Stimulated activated CD4-positive, alpha-beta T cell treated with anti-CD3 and anti-CD28 coated beads, Interleukin-12 subunit alpha, Interleukin-12 subunit beta, amount 100 ng/mL, for 24 hours (primary cell): ENCODE measurements around the gene TMC5.
"Not testable (repeated sequence)": the region's sequence is repeated elsewhere in the genome, so short reads cannot be mapped to it uniquely, and the experiment has no call there.

ENCODE experiments used
- DNase-seq, 2 experiments: peaks; one replicate each; pipeline ENCODE4 v3.0.0-alpha.2; 2020; ENCODE audit warnings: low read depth in 2 of 2

TMC5 gene

GRCh38 chr16:19406891-19407491 lies 10.7 kb upstream of the TMC5 start:
- no peak for DNase-seq

DNA sequence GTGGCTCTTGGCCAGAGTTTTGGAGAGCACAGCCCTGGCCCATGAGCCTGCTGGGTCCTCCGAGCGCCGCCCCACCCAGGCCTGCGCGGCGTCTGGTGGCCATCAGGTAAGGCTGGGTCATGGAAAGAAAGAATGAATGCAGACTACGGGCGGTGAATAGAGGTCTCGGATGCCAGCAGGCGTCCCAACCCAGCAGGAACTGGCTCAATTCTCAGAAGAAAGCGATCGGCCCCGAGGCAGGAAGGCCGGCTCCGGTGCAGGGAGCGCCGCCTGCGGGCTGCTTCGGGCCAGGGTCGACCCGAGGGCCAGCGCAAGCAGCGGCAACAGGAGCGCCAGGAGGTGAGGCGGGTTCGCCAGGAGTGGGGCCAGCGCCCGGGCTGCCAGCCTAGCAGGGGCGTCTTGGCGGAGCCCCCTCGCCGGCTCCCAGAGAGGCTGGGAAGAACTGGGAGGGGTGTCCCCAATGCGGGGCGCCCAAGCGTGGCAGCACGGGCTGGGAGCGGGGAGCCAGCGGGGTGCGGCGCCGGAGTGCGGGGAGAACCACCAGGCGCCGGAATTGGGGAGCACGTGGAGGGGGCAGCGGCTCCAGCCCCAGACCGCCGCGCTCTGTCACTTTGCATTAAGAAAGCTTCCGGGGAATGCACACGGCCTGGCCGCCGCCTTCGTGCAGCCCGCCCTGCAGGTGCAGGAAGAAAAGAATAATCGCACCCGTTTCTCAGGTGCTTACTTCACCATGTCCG lies 7.1 kb upstream of the TMC5 start:
- DNase-seq: no peak

DNA sequence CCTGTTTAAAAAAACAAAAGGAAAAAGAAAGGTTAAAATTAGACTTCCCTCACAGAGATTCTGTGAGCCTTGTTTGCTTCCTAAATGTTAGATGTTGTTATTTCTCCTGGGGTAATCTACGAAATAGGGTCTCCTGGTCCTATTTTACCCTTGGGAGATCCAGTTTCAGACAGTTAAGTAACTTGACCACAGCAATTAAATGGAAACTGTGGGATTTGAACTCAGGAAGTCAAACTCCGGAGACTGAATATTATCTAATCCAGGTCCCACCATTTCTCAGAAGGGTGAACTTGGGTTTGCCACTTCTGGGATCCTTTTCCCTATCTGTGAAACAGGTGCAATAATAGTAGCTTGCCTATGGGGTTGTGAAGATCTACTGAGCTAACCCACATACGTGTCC lies 6.4 kb upstream of the TMC5 start:
- no peak for DNase-seq

DNA sequence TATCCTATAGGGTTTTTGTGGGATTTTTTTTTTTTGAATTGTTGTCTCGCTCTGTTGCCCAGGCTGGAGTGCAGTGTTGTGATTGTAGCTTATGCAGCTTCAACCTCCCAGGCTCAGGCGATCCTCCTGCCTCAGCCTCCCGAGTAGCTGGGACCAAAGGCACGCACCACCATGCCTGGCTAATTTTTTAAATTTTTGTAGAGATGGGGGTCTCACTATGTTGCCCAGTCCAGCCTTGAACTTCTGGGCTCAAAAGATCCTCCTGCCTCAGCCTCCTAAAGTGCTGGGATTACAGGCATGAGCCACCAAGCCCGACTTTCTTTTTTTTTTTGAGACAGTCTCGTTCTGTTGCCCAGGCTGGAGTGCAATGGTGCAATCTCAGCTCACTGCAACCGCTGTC lies 5.6 kb upstream of the TMC5 start:
- DNase-seq: not testable (repeated sequence)

- no peak for DNase-seq
Measured at GRCh38 chr16:19415461-19415860, 2.2 kb upstream of the TMC5 start.

GRCh38 chr16:19415918-19416317 lies 1.8 kb upstream of the TMC5 start:
- DNase-seq: no peak

DNA sequence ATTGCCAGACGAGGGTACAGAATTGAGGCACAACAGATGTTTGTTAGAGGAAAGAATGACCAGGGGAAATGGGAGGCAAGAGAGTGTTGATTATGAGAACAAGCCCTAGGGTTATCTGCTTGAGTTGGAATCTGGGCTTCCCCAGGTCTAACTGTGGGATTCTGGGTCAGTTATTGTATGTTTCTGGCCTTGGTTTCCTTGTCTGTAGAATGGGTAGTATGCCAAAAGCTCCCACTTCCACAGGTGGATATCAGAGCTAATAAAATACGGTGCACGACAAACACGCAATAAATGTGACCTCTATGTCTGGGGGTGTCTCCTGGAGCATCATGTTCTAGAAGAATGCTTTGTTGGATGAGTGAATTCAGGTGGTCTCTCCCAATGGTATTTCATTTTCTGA lies 517 bp downstream of the TMC5 start:
- no peak for DNase-seq

- DNase-seq: no peak
Measured at GRCh38 chr16:19419698-19420075, 2.0 kb downstream of the TMC5 start.

DNA sequence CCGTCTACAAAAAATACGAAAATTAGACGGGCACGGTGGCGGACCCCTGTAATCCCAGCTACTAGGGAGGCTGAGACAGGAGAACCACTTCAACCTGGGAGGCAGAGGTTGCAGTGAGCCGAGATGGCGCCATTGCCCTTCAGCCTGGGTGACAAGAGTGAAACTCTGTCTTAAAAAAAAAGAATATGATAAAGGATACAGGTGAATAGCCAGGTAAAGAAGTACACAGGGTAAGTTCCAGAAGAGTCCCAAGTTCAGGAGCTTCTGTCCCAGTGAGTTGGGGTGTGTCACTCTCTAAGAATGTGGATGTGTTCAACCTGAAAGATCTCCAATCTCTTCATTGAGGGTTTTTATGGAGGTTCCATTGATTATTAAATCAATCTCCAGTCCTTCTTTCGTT lies 6.8 kb downstream of the TMC5 start:
- DNase-seq: no peak

GRCh38 chr16:19430345-19430744 lies 12.7 kb downstream of the TMC5 start:
- DNase-seq: no peak

DNA sequence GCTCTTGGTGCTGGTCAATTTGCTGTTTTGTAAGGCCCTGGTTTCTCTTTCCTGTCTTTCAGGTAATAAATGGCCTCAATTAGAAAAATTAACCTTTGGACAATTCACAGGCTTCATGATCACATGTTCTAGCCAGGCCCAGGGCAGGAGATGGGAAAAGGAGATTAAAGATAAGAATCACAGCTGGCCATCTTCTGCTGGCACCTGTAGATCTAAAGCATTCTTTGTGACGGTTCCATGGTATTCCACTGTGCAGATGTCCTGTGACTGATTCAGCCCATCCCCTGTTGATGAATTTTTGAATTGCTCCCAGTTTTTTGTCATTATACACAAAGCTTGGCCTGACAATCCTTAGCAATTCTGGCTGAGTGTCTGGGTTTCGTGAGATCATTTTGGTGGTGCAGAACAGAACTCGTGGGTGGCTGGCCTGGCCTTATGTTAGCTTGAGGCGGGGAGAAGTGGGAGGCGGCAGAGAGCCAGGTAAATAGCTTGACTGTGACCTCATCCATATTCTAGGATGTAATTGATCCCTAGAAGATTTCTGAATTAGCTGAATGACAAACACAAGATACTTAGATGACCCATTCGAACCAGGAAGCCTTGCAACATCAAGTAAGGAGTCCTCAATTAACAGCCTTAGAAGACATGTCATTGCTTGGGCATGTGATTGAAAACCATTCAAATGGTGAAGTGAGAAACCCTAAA lies 14.1 kb downstream of the TMC5 start:
- no peak for DNase-seq

GRCh38 chr16:19432429-19432828 lies 14.7 kb downstream of the TMC5 start:
- DNase-seq: no peak

DNA sequence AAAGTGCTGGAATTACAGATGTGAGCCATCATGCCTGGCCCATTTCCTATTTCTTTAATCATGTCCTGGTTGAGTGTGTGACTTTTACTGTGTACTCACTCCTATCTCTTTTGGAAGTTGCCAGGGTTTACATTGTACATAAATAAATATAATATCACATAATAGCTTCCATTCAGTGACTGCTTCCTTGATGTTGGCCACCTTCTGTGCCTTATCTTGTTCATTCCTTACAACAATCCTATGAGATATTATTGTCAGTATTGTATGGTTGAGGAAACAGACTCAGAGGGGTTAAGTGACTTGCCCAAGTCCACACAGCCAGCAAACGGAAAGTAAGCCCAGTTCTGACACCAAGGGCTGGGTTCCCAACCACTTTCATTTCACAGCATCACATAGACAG lies 16.9 kb downstream of the TMC5 start:
- no peak for DNase-seq

DNA sequence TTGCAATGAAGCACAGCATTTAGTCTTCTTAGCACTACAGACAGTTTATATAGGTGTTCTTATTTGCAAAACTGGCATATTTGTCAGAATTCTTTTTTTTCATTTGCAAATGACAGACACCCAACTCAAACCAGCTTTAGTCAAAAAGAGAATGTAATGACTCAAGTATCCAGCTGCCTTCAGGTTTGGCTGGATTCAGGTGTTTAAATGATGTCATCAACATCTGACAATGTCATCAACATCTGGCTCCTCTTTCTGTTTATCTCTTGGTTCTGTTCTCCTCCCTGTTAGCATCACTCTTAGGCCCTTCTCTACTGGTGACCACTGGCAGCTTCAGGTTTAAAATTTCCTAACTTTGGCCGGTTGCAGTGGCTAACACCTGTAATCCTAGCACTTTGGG lies 18.9 kb downstream of the TMC5 start:
- DNase-seq: no peak

- no peak for DNase-seq
Measured at GRCh38 chr16:19437280-19437679, 19.6 kb downstream of the TMC5 start.

DNA sequence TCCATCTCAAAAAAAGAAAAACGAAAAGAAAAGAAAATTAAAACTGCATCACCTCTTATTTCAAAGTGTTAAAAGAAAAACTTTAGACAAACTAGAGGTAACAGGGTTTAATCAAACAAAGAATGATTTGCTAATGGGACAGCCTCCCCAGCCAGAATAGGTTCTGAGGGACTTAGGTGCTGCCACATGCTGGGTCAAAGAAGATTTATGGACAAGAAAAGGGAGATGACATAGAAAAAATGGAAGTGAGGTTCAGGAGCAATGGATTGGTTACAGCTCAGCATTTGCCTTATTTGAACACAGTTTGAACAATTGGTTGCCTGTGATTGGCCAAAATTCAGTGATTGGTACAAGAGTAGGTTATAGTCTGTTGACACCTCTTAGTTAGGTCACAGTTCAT lies 21.1 kb downstream of the TMC5 start:
- no peak for DNase-seq

- DNase-seq: no peak
Measured at GRCh38 chr16:19439483-19439882, 21.8 kb downstream of the TMC5 start.

DNA sequence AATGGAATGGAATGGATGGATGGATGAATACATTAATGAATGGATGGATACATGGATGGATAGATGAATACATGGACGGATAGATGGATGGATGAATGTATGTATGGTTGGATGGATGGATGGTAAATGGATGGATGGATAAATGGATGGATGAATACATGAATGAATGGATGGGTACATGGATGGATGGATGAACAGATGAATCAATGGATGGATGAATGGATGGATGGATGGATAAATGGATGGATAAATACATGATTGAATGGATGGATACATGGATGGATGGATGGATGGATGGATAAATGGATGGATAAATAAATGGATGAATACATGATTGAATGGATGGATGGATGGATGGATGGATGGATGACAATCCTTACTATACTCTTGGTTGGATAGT lies 26.0 kb downstream of the TMC5 start:
- DNase-seq: no peak

- no peak for DNase-seq
Measured at GRCh38 chr16:19446300-19446846, 28.7 kb downstream of the TMC5 start.

- DNase-seq: no peak
Measured at GRCh38 chr16:19446886-19447285, 29.2 kb downstream of the TMC5 start.

- DNase-seq: no peak
Measured at GRCh38 chr16:19450186-19450585, 32.5 kb downstream of the TMC5 start.

DNA sequence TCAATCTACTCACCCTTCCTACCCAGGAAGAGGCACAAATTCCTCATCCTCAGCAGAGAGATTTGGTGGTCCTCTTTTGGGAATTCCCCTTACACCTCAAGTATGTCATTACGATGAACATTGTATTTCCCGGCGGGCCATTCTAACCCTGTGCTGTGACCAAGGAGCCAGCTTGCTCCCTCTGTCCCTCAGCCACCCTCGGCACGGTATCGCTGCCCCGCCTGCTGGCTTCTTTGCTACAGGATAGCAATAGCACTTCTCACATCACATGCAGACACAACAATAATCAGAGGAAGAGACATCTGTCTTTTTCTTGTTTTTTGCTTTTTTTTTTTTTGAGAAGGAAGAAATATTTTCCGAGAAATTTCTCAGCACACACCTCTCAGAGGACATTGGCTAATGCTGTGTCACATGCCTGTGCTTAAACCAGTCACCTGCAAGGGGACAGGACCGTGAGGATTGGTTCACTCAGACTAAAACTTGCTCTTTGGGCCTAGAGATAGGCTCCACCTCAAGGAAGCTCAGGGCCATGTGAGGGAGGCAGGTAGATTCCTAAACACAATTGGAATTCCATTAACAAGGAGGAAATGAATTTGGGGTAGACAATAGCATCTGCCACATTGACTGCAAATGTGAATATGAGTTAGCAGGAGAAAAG lies 41.2 kb downstream of the TMC5 start:
- DNase-seq: no peak
